GM18508 (cell line): Measurements from ENCODE around the gene PTH2R.
A peak's percentile ranks its signal among the peaks of the same experiment; 100 is the strongest.
"Not testable (repeated sequence)": the region's sequence is repeated elsewhere in the genome, so short reads cannot be mapped to it uniquely, and the experiment has no call there.

Experiments
- ATAC-seq: cut with Tn5 transposase; IDR thresholded peaks from one replicate; pipeline ENCODE4 v1.9.1; 2021; ENCODE audit warnings: moderate number of reproducible peaks; ENCODE audit not compliant: insufficient read depth, unreplicated experiment

The PTH2R gene

GRCh38 chr2:208386541-208386940 is 20.1 kb upstream of the PTH2R start:
- no peak for ATAC-seq

- ATAC-seq, result no peak
Observed at GRCh38 chr2:208389940-208390339, 16.7 kb upstream of the PTH2R start.

- ATAC-seq, result no peak
Observed at GRCh38 chr2:208392300-208392699, 14.3 kb upstream of the PTH2R start.

- ATAC-seq, result not testable (repeated sequence)
Observed at GRCh38 chr2:208396796-208397195, 9.8 kb upstream of the PTH2R start.

GRCh38 chr2:208399201-208399600 is 7.4 kb upstream of the PTH2R start:
- no peak for ATAC-seq

- ATAC-seq, result no peak
Observed at GRCh38 chr2:208407667-208408066, 1.1 kb downstream of the PTH2R start.

- no peak for ATAC-seq
Observed at GRCh38 chr2:208413931-208414330, 7.3 kb downstream of the PTH2R start.

GRCh38 chr2:208415255-208415654 is 8.7 kb downstream of the PTH2R start:
- no peak for ATAC-seq

GRCh38 chr2:208415897-208416296 is 9.3 kb downstream of the PTH2R start:
- peak; percentile 85 for ATAC-seq

- ATAC-seq, result no peak
Observed at GRCh38 chr2:208426412-208427045, 19.9 kb downstream of the PTH2R start.

GRCh38 chr2:208437755-208438154 is 31.2 kb downstream of the PTH2R start:
- no peak for ATAC-seq

GRCh38 chr2:208440716-208441115 is 34.1 kb downstream of the PTH2R start:
- no peak for ATAC-seq

- ATAC-seq, result no peak
Observed at GRCh38 chr2:208441951-208442350, 35.4 kb downstream of the PTH2R start.

- not testable (repeated sequence) for ATAC-seq
Observed at GRCh38 chr2:208447447-208447846, 40.9 kb downstream of the PTH2R start.

- ATAC-seq, result no peak
Observed at GRCh38 chr2:208451061-208451460, 44.5 kb downstream of the PTH2R start.

- no peak for ATAC-seq
Observed at GRCh38 chr2:208454861-208455260, 48.3 kb downstream of the PTH2R start.

GRCh38 chr2:208463721-208464120 is 57.1 kb downstream of the PTH2R start:
- no peak for ATAC-seq

GRCh38 chr2:208464205-208464604 is 57.6 kb downstream of the PTH2R start:
- no peak for ATAC-seq

GRCh38 chr2:208466151-208466919 is 59.7 kb downstream of the PTH2R start:
- ATAC-seq, result peak; percentile 73

GRCh38 chr2:208466920-208467298 is 60.3 kb downstream of the PTH2R start:
- ATAC-seq, result no peak

GRCh38 chr2:208467564-208467963 is 61.0 kb downstream of the PTH2R start:
- no peak for ATAC-seq

GRCh38 chr2:208477741-208478140 is 71.1 kb downstream of the PTH2R start:
- ATAC-seq, result no peak
